ENCODE results near the gene OLIG1.

- TF ChIP-seq CTCF (conservative IDR thresholded peaks at IDR 0.05; ENCODE audit: low read length) (no peak), EZH2phosphoT487 (IDR thresholded peaks at IDR 0.05; ENCODE audit: borderline replicate concordance) (no peak)
Measured at GRCh38 chr21:33059380-33059841, 10.5 kb upstream of the OLIG1 start.

All from Loucy (cell line).